HCT116 (cell line): ENCODE data around the gene SORCS2. TPM values are rescaled to one million over a fixed set of nuclear protein-coding genes. Genes with fewer than 3 reads are reported as not detected.

Experiments used
- ATAC-seq: fragments of 200-7000 bp; cut with Tn5 transposase; 2 replicates; pipeline ENCODE4 v1.9.1; 2020; ENCODE audit warnings: mild to moderate bottlenecking, moderate library complexity
- BruUV-seq: library from RNA; stranded (reverse); fragments of 400-500 nt; replicated peaks from 2 replicates; lab custom pipeline; 2021; lab: Mats Ljungman, UMichigan
- CTCF ChIA-PET: fragments of 300-600 bp; sonication (Branson Sonifier 250); formaldehyde crosslinking; loops from one replicate; lab custom pipeline; 2021; ENCODE audit warnings: antibody characterized with exemption; lab: Charles Lee
- POLR2A ChIA-PET: fragments of 300-600, 350-600 bp; sonication (Branson Sonifier 250); formaldehyde crosslinking; loops from one replicate; lab custom pipeline; 2021; ENCODE audit warnings: antibody characterized with exemption; lab: Charles Lee
- RAD21 ChIA-PET, 2 experiments: fragments of 300-600 bp; sonication (Branson Sonifier 250); formaldehyde crosslinking; loops; one replicate each; lab custom pipeline; 2023; ENCODE audit warnings: low total read pairs in 2 of 2; ENCODE audit not compliant: uncharacterized antibody in 2 of 2, unreplicated experiment in 2 of 2, low non-redundant PET in 1 of 2; lab: Charles Lee
- DNase-seq: peaks from one replicate; pipeline ENCODE4 v3.0.0-alpha.2; 2010; ENCODE audit warnings: low read depth, low spot score
- H2AFZ ChIP-seq: fragments of 200-600 bp; shearing (Covaris generic), sonication (generic); 2 replicates; pipeline ENCODE4 v1.6.1; 2017; ENCODE audit warnings: low read depth, mixed run types, mixed read lengths, antibody characterized with exemption, low read length; ENCODE audit not compliant: poor library complexity, severe bottlenecking
- H3K27ac ChIP-seq: 2 replicates; pipeline ENCODE4 v1.5.1; 2012; ENCODE audit warnings: low read depth, low read length
- H3K27me3 ChIP-seq: fragments of 200-600 bp; sonication (generic); 2 replicates; pipeline ENCODE4 v1.6.1; 2016; ENCODE audit warnings: mixed run types, low read length, mixed read lengths; ENCODE audit not compliant: insufficient read depth
- H3K36me3 ChIP-seq, 2 experiments: fragments of 200-500 bp in 1 of 2; fragments of 200-600 bp in 1 of 2; sonication (Bioruptor generic) in 1 of 2; sonication (generic) in 1 of 2; 2 replicates each; pipeline versions ENCODE4 v1.5.1 to v1.6.1; 2014 to 2016; ENCODE audit warnings: low read length in 2 of 2, inconsistent platforms in 1 of 2, mixed read lengths in 1 of 2, mixed run types in 1 of 2; ENCODE audit not compliant: insufficient read depth in 2 of 2, control insufficient read depth in 1 of 2
- H3K4me1 ChIP-seq, 2 experiments: fragments of 200-600 bp in 1 of 2; sonication (generic) in 1 of 2; 2 replicates each; pipeline versions ENCODE4 v1.5.1 to v1.6.1; 2012 to 2017; ENCODE audit warnings: low read length in 2 of 2, inconsistent platforms in 1 of 2, mild to moderate bottlenecking in 1 of 2, mixed read lengths in 1 of 2, mixed run types in 1 of 2, moderate library complexity in 1 of 2; ENCODE audit not compliant: insufficient read depth in 2 of 2, control insufficient read depth in 1 of 2
- H3K4me2 ChIP-seq: fragments of 200-600 bp; sonication (generic); 2 replicates; pipeline ENCODE4 v1.6.1; 2017; ENCODE audit warnings: mixed run types, low read length, mixed read lengths
- H3K4me3 ChIP-seq, 2 experiments: fragments of 200-600 bp in 1 of 2; sonication (generic) in 1 of 2; replicated peaks in 1 of 2; 2 replicates each; pipeline ENCODE4 v1.5.1; 2011 to 2016; ENCODE audit warnings: low read length in 2 of 2, control low read depth in 1 of 2, low read depth in 1 of 2, mild to moderate bottlenecking in 1 of 2, mixed read lengths in 1 of 2, mixed run types in 1 of 2
- H3K79me2 ChIP-seq: fragments of 200-600 bp; sonication (generic); 2 replicates; pipeline ENCODE4 v1.6.1; 2017; ENCODE audit warnings: mild to moderate bottlenecking, mixed run types, low read length, moderate library complexity, mixed read lengths; ENCODE audit not compliant: insufficient read depth
- H3K9ac ChIP-seq: fragments of 200-600 bp; sonication (generic); 2 replicates; pipeline ENCODE4 v1.6.1; 2016; ENCODE audit warnings: low read length, mixed read lengths
- H3K9me2 ChIP-seq: fragments of 200-600 bp; sonication (generic), shearing (Covaris generic); 2 replicates; pipeline ENCODE4 v1.6.1; 2017; ENCODE audit warnings: mixed run types, mild to moderate bottlenecking, moderate library complexity; ENCODE audit not compliant: insufficient read depth
- H3K9me3 ChIP-seq, 2 experiments: fragments of 200-500 bp in 1 of 2; fragments of 200-600 bp in 1 of 2; sonication (Bioruptor generic) in 1 of 2; sonication (generic) in 1 of 2; 2 replicates each; pipeline ENCODE4 v1.6.1; 2014 to 2017; ENCODE audit warnings: low read length in 2 of 2, mixed read lengths in 2 of 2, inconsistent platforms in 1 of 2, low read depth in 1 of 2, mild to moderate bottlenecking in 1 of 2, mixed run types in 1 of 2, moderate library complexity in 1 of 2; ENCODE audit not compliant: control insufficient read depth in 1 of 2, insufficient read depth in 1 of 2
- H4K20me1 ChIP-seq: fragments of 200-600 bp; sonication (generic), shearing (Covaris generic); 2 replicates; pipeline ENCODE4 v1.6.1; 2017; ENCODE audit warnings: mixed run types, mild to moderate bottlenecking, moderate library complexity; ENCODE audit not compliant: insufficient read depth
- CBX3 ChIP-seq: IDR thresholded peaks from 2 replicates; pipeline ENCODE4 v1.6.1; 2012; ENCODE audit warnings: low read depth
- EGR1 ChIP-seq: IDR thresholded peaks from 2 replicates; pipeline ENCODE4 v1.6.1; 2012; ENCODE audit warnings: low read depth
- ELF1 ChIP-seq: IDR thresholded peaks from 2 replicates; pipeline ENCODE4 v1.6.1; 2012; ENCODE audit warnings: low read depth, borderline replicate concordance
- EZH2phosphoT487 ChIP-seq: fragments of 200-600 bp; IDR thresholded peaks from 2 replicates; pipeline ENCODE4 v1.6.1; 2018; ENCODE audit warnings: antibody characterized with exemption, borderline replicate concordance
- JUND ChIP-seq: IDR thresholded peaks from 2 replicates; pipeline ENCODE4 v1.6.1; 2012
- RAD21 ChIP-seq: IDR thresholded peaks from 2 replicates; pipeline ENCODE4 v1.6.1; 2012; ENCODE audit warnings: low read depth, mild to moderate bottlenecking
- SIN3A ChIP-seq: IDR thresholded peaks from 2 replicates; pipeline ENCODE4 v1.6.1; 2012; ENCODE audit warnings: low read depth
- SRF ChIP-seq: IDR thresholded peaks from 2 replicates; pipeline ENCODE4 v1.6.1; 2012; ENCODE audit warnings: low read depth
- YY1 ChIP-seq: IDR thresholded peaks from 2 replicates; pipeline ENCODE4 v1.6.1; 2011; ENCODE audit warnings: low read length, low read depth, moderate library complexity, mild to moderate bottlenecking; ENCODE audit not compliant: insufficient replicate concordance; ENCODE audit errors: extremely low read depth
- ZFX ChIP-seq: fragments of 450-650 bp; IDR thresholded peaks from 2 replicates; pipeline ENCODE4 v1.6.1; 2017
- intact Hi-C: fragments of 100-400 bp; cut with micrococcal nuclease; formaldehyde crosslinking; loops from 2 replicates; pipeline ENCODE4 v1.10.0; 2022
- total RNA-seq: library from RNA; stranded (reverse); gene quantifications from one replicate; pipeline ENCODE4 v1.2.1, GENCODE V29; 2021; ENCODE audit not compliant: unreplicated experiment
- TF ChIP-seq, protein P1 (sequence below): IDR thresholded peaks from 2 replicates; pipeline ENCODE4 v1.6.1; 2011; ENCODE audit warnings: mild to moderate bottlenecking, low read length, moderate library complexity; ENCODE audit not compliant: insufficient replicate concordance; ENCODE audit errors: extremely low read depth
- TF ChIP-seq, protein P2 (sequence below): IDR thresholded peaks from 2 replicates; pipeline ENCODE4 v1.6.1; 2012
- TF ChIP-seq, protein P3 (sequence below): IDR thresholded peaks from 2 replicates; pipeline ENCODE4 v1.6.1; 2012; ENCODE audit warnings: low read depth

SORCS2 gene
- total RNA-seq, 1 experiment from 2014 or later: 0.37 TPM

DNA sequence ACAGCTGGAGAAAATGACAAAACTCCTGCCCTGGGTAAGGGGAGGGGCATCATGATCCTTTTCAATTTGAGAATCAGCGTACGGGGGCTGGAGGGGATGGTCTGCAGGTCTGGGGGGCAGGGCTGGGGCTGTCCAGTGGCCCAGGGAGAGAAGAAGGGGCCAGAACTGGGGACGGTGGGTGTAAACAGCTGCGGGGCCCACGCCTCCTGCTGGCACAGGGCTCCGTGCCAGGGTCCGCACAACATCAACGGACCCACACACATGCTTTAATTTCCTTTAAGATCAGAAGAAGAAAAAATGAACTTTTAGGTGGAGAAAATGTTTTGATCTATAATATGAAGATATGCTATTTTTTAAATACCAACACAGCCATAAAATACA, 190.3 kb downstream of the SORCS2 start:
- H4K20me1 ChIP-seq: no peaks in the 10 kb centered on the region
- intact Hi-C loops: no loop called here
- ChIA-PET POLR2A (no interaction called here), CTCF (no interaction called here), RAD21 (no interaction called here)
- no peaks in the 10 kb centered on the region for H3K79me2 ChIP-seq
- ATAC-seq (no peak), DNase-seq (no peak)
- H3K4me3 ChIP-seq: no peak overlapping the region
- H3K4me2 ChIP-seq: no peak overlapping the region
- no peaks in the 10 kb centered on the region for H3K36me3 ChIP-seq
- no peaks in the 10 kb centered on the region for H3K9me3 ChIP-seq
- H3K9ac ChIP-seq: no peak overlapping the region
- no peaks in the 10 kb centered on the region for H3K4me1 ChIP-seq
- H3K27me3 ChIP-seq: no peaks in the 10 kb centered on the region
- no peaks in the 10 kb centered on the region for H3K9me2 ChIP-seq
- no TSS peak for BruUV-seq
- TF ChIP-seq, protein P1, sequence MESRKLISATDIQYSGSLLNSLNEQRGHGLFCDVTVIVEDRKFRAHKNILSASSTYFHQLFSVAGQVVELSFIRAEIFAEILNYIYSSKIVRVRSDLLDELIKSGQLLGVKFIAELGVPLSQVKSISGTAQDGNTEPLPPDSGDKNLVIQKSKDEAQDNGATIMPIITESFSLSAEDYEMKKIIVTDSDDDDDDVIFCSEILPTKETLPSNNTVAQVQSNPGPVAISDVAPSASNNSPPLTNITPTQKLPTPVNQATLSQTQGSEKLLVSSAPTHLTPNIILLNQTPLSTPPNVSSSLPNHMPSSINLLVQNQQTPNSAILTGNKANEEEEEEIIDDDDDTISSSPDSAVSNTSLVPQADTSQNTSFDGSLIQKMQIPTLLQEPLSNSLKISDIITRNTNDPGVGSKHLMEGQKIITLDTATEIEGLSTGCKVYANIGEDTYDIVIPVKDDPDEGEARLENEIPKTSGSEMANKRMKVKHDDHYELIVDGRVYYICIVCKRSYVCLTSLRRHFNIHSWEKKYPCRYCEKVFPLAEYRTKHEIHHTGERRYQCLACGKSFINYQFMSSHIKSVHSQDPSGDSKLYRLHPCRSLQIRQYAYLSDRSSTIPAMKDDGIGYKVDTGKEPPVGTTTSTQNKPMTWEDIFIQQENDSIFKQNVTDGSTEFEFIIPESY: no peak
- TF ChIP-seq EZH2phosphoT487: no peak
- no peak overlapping the region for H3K27ac ChIP-seq
- no peak overlapping the region for H2AFZ ChIP-seq

DNA sequence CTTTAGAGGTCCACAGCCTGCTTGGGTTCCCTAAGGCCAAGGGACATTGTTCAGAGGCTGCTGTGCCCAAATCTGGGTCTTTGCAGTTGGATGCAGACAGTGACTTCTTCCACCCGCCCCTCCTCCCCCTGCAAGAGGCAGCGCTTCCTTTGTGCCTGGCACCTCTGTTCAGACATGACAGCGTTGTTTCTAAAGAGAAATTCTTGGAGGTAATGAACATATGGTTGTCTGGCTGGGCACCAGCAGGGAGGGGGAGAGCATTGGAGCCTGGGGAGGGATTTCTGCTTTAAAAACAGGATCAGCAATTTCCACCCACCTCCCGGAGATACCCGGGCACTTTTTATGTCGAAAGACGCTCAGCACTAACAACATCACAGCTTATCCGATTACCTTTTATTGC, 190.9 kb downstream of the SORCS2 start:
- Histone ChIP-seq H3K79me2 (no peaks in the 10 kb centered on the region), H3K9ac (no peak overlapping the region), H2AFZ (no peak overlapping the region), H3K4me1 (no peaks in the 10 kb centered on the region), H3K27ac (no peak overlapping the region), H3K4me2 (no peak overlapping the region), H3K9me2 (no peaks in the 10 kb centered on the region), H3K4me3 (no peak overlapping the region), H4K20me1 (no peaks in the 10 kb centered on the region), H3K9me3 (no peaks in the 10 kb centered on the region), H3K36me3 (no peaks in the 10 kb centered on the region), H3K27me3 (no peaks in the 10 kb centered on the region)
- no TSS peak for BruUV-seq
- RAD21 ChIA-PET: no interaction called here
- intact Hi-C loops: no loop called here
- POLR2A ChIA-PET: no interaction called here
- no peak for ATAC-seq
- CTCF ChIA-PET: no interaction called here
- DNase-seq: no peak
- TF ChIP-seq JUND (no peak), ELF1 (no peak), SIN3A (no peak), CBX3 (no peak), RAD21 (no peak), SRF (no peak), YY1 (no peak), EGR1 (no peak), ZFX (no peak)
- TF ChIP-seq, protein P2, sequence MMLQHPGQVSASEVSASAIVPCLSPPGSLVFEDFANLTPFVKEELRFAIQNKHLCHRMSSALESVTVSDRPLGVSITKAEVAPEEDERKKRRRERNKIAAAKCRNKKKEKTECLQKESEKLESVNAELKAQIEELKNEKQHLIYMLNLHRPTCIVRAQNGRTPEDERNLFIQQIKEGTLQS: no peak
- TF ChIP-seq, protein P1: no peak
- TF ChIP-seq, protein P3, sequence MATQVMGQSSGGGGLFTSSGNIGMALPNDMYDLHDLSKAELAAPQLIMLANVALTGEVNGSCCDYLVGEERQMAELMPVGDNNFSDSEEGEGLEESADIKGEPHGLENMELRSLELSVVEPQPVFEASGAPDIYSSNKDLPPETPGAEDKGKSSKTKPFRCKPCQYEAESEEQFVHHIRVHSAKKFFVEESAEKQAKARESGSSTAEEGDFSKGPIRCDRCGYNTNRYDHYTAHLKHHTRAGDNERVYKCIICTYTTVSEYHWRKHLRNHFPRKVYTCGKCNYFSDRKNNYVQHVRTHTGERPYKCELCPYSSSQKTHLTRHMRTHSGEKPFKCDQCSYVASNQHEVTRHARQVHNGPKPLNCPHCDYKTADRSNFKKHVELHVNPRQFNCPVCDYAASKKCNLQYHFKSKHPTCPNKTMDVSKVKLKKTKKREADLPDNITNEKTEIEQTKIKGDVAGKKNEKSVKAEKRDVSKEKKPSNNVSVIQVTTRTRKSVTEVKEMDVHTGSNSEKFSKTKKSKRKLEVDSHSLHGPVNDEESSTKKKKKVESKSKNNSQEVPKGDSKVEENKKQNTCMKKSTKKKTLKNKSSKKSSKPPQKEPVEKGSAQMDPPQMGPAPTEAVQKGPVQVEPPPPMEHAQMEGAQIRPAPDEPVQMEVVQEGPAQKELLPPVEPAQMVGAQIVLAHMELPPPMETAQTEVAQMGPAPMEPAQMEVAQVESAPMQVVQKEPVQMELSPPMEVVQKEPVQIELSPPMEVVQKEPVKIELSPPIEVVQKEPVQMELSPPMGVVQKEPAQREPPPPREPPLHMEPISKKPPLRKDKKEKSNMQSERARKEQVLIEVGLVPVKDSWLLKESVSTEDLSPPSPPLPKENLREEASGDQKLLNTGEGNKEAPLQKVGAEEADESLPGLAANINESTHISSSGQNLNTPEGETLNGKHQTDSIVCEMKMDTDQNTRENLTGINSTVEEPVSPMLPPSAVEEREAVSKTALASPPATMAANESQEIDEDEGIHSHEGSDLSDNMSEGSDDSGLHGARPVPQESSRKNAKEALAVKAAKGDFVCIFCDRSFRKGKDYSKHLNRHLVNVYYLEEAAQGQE: no peak
